Measurements from ENCODE around the gene JUP.

GRCh38 chr17:41781404-41782110 is 5.0 kb downstream of the JUP start:
- TF ChIP-seq YY1 (IDR thresholded peaks at IDR 0.05; ENCODE audit: low read depth) (no peak), USF1 (IDR thresholded peaks at IDR 0.05; ENCODE audit: borderline replicate concordance, low read depth) (no peak), CTCF (IDR thresholded peaks at IDR 0.05) (no peak), POLR2AphosphoS5 (IDR thresholded peaks at IDR 0.05; ENCODE audit: low read depth, low read length) (no peak), EP300 (IDR thresholded peaks at IDR 0.05; ENCODE audit: borderline replicate concordance in 1 of 2, low read depth in 1 of 2, low read length in 1 of 2) (no peak), TCF12 (IDR thresholded peaks at IDR 0.05) (no peak), RAD21 (IDR thresholded peaks at IDR 0.05; ENCODE audit: low read length) (no peak)
